PC-3 (cell line): ENCODE measurements around the gene STAT4.

Experiments used
- CTCF ChIP-seq: fragments of 300-600 bp; sonication (generic); conservative IDR thresholded peaks from 2 replicates; pipeline ENCODE4 v1.5.1; 2017; ENCODE audit warnings: antibody characterized with exemption, low read depth, mild to moderate bottlenecking, low read length
- EZH2 ChIP-seq: fragments of 300-600 bp; sonication (generic); IDR thresholded peaks from one replicate; pipeline ENCODE4 v1.6.1; 2017; ENCODE audit warnings: antibody characterized with exemption, mild to moderate bottlenecking, low read length; ENCODE audit not compliant: unreplicated experiment
- EZH2phosphoT487 ChIP-seq: fragments of 300-600 bp; sonication (generic); IDR thresholded peaks from 2 replicates; pipeline ENCODE4 v1.6.1; 2018; ENCODE audit warnings: mild to moderate bottlenecking, antibody characterized with exemption, low read length, borderline replicate concordance

DNA sequence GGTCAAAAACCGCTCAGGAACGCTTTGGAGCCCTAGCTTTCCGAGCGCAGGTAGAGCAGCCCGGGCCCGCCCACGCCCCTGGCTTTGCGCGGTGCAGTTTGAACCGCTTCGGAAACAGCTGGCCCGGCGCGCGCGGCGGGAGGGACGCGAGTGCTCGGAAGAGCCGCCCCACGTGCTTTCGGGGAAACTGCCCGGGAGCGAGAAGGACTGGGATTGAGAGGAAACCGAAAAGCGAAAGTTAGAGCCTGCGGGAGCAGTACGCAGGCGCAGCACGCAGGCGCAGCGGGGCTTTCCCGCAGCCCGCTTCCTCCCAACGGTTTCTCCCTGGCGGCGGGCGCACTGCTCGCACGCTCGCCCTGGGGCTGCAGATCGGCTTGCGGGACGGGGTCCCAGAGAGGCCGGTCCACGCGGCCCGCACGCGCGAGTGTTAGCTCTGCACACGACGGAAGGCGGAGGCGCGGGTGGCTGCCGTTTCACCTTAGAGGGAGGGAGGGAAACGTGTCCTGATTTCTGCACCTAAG lies 130.5 kb downstream of the STAT4 start:
- no peak for TF ChIP-seq CTCF
- peak; percentile 88 for TF ChIP-seq EZH2phosphoT487
- no peak for TF ChIP-seq EZH2
